Measurements from ENCODE around the gene COX8C.

COX8C gene

DNA sequence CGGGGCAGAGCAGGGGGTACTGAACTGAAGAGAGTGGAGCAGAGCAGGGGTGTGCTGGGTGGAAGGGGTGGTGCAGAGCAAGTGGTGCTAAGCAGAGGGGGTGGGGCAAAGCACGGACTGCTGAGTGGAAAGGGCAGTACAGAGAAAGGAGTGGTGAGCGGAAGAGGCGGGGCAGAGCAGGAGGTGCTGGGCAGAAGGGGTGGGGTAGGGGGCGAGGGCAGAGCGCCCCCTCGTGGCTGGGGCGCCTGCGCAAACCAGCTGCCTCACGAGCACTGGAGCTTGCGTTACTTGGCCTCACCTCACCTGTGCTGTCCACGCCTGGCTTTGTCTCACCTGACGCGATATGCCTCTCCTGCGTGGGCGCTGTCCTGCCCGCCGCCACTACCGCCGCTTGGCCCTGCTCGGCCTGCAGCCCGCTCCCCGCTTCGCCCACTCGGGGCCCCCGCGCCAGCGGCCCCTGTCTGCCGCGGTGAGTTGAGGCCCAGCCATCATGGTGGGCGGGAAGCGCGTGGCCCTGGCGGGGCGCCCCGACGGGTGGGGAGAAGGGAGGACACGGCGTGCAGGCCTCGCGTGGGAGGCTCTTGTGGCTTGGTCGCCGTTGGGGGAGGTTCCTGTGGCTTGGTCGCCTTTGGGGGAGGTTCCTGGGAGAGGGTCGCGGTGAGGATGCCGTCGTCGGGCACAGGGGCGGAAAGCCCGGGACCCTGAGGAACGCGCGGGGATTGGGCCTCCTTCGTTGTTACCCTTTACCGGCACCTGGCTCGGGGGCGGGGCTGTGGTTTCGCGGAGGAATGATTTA lies at the start of gene COX8C:
COX8C (plus strand) TSS at position 257 of the 796 bp plus-strand sequence; CDS start at position 344, 87 bp downstream.
- H3K4me1 Mint-ChIP-seq: no peaks in the 10 kb centered on the region
- H3K4me3 Mint-ChIP-seq: no peak within 1 kb of the TSS
- peaks cover 15% of the 10 kb centered on the region for H3K9me3 Mint-ChIP-seq
- H3K27me3 Mint-ChIP-seq (ENCODE audit: low read depth): no peaks in the 10 kb centered on the region
- no peak within 1 kb of the TSS for H3K27ac Mint-ChIP-seq
- peaks cover 20% of the 10 kb centered on the region for H3K36me3 Mint-ChIP-seq (ENCODE audit: low read depth)
- no peak for TF ChIP-seq CTCF (IDR thresholded peaks at IDR 0.05; ENCODE audit: unreplicated experiment in 3 of 3)

GRCh38 chr14:93299416-93299815 lies 47.6 kb upstream of the COX8C start:
- Mint-ChIP-seq H3K36me3 (ENCODE audit: low read depth) (peaks cover 3% of the 10 kb centered on the region), H3K9me3 (no peaks in the 10 kb centered on the region), H3K27ac (peak overlapping the region; percentile 79 to 89 (median 87)), H3K27me3 (ENCODE audit: low read depth) (no peaks in the 10 kb centered on the region), H3K4me3 (no peak overlapping the region), H3K4me1 (peaks cover 26% of the 10 kb centered on the region)
- no peak for TF ChIP-seq CTCF (IDR thresholded peaks at IDR 0.05; ENCODE audit: unreplicated experiment in 3 of 3)

- Mint-ChIP-seq H3K27ac (peak overlapping the region; percentile 79 to 89 (median 87)), H3K4me3 (no peak overlapping the region), H3K27me3 (ENCODE audit: low read depth) (no peaks in the 10 kb centered on the region), H3K9me3 (no peaks in the 10 kb centered on the region), H3K4me1 (peaks cover 31% of the 10 kb centered on the region), H3K36me3 (ENCODE audit: low read depth) (no peaks in the 10 kb centered on the region)
- no peak for TF ChIP-seq CTCF (IDR thresholded peaks at IDR 0.05; ENCODE audit: unreplicated experiment in 3 of 3)
Observed at GRCh38 chr14:93299866-93300265, 47.1 kb upstream of the COX8C start.

DNA sequence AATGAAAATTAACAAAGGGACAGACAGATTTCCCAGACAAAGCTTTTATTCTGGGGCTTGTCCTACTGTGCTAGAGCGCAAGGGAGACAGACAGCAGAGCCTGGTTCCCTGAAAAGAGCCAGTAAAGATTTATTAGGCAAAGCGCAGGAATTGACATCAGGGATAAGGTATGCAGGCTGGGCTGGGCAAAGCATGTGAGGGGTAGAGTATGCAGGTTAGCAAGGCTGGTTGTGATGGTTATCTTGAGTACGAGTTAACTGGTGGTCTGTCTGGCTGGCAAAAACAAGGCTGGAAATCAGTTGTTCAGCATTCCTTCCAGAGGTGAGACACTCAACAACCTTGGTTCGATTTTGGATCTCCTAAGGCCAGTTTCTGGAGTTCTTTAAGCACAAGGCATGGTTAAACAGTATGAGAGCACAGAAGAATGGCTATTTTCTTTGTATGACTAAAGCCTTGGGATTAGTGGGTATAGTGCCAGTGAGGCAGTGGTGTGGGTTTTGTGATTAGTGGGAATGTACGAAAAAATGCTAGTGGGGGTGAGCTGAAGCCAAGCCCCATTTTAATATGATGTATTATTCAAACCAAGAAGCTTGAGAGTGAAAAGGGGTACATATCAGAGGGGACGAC lies 45.0 kb upstream of the COX8C start:
- TF ChIP-seq CTCF (IDR thresholded peaks at IDR 0.05; ENCODE audit: unreplicated experiment in 3 of 3): no peak
- peak overlapping the region in 1 of 3 experiments; percentile 7 for H3K4me3 Mint-ChIP-seq

GRCh38 chr14:93302688-93303581 lies 44.0 kb upstream of the COX8C start:
- H3K4me1 Mint-ChIP-seq: peaks cover 48% of the 10 kb centered on the region
- no peak for TF ChIP-seq CTCF (IDR thresholded peaks at IDR 0.05; ENCODE audit: unreplicated experiment in 3 of 3)

More for the DNA sequence above, 45.0 kb upstream of the COX8C start:
- Mint-ChIP-seq H3K9me3 (no peaks in the 10 kb centered on the region), H3K27ac (peak overlapping the region; percentile 86 to 90 (median 90)), H3K4me1 (peaks cover 40% of the 10 kb centered on the region), H3K36me3 (ENCODE audit: low read depth) (no peaks in the 10 kb centered on the region), H3K27me3 (ENCODE audit: low read depth) (no peaks in the 10 kb centered on the region)

More at GRCh38 chr14:93302688-93303581, 44.0 kb upstream of the COX8C start:
- Mint-ChIP-seq H3K27me3 (ENCODE audit: low read depth) (no peaks in the 10 kb centered on the region), H3K36me3 (ENCODE audit: low read depth) (no peaks in the 10 kb centered on the region), H3K9me3 (no peaks in the 10 kb centered on the region), H3K4me3 (no peak overlapping the region), H3K27ac (peak overlapping the region; percentile 15 to 90 (median 67))

Measured in nephron (organoid).